ENCODE measurements around the gene TTLL6.

The TTLL6 gene

GRCh38 chr17:48737330-48738043 lies 79.5 kb downstream of the TTLL6 start:
- no peak for DNase-seq (ENCODE audit: low spot score)

- DNase-seq (ENCODE audit: low spot score), result no peak
Measured at GRCh38 chr17:48735062-48735351, 82.0 kb downstream of the TTLL6 start.

- DNase-seq (ENCODE audit: low spot score), result no peak
Measured at GRCh38 chr17:48734333-48735061, 82.5 kb downstream of the TTLL6 start.

GRCh38 chr17:48733632-48734328 lies 83.2 kb downstream of the TTLL6 start:
- no peak for DNase-seq (ENCODE audit: low spot score)

DNA sequence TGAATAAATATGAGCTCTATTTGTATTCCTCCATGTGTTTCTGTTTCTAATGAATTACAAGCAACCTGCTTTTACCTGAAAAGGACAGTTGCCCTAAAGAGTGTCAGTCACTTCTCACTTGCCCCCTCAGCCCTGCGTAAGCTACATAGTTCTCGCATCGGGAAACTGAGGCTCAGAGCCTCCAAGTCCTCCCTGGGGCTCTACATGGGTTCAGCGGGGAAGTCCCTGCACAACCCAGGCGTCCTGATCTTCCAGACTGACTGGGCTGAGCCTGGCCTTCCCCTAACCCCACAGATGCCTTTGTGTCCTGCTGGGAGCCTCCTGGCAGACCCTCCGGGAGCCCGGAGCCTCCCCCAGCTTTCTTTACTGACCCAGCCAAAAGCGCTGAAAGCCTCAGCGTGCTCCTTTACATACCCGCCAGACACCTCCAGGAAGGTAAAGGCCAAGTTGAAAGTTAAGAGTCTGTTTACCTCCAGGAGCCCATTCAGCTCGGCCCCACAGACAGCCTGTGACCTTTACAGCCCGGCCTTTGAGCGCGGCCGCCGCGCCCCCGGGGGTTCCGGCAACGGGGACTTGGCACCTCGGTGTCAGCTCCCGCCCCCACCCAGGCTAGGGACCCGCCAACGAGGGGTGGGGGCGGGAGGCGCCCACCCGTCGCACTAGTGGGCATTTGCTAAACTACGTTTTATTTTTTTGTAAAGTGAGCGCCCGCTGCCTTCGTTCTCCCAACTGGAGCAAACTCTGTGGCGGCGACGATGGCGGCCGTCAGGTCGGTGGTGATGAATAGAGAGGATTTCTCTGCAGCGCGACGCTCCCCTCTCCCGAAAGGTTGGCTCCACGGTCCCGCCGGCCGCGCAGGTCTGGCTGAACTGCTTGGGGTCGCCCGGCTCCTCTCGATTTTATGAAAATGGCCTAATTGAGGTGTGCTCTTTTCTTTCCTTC lies 84.1 kb downstream of the TTLL6 start:
- no peak for DNase-seq (ENCODE audit: low spot score)

DNA sequence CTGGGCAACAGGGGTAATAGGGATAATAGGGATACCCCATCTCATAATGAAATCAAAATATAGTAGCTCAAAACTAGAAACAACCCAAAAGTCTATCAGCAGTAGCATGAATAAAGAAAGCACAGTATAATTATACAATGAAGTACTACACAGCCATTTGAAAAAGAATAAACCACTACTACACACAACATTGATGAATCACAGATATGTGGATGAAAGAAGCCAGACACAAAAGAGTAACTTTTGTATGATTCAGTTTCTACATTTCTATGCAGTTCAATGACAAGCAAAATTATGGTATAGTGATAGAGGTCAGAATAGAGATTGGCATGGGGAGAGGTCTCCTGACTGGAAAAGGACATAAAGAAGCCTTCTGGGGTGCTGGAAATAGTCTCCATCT lies 85.7 kb downstream of the TTLL6 start:
- no peak for DNase-seq (ENCODE audit: low spot score)

GRCh38 chr17:48730240-48730550 lies 86.8 kb downstream of the TTLL6 start:
- DNase-seq (ENCODE audit: low spot score), result no peak

DNA sequence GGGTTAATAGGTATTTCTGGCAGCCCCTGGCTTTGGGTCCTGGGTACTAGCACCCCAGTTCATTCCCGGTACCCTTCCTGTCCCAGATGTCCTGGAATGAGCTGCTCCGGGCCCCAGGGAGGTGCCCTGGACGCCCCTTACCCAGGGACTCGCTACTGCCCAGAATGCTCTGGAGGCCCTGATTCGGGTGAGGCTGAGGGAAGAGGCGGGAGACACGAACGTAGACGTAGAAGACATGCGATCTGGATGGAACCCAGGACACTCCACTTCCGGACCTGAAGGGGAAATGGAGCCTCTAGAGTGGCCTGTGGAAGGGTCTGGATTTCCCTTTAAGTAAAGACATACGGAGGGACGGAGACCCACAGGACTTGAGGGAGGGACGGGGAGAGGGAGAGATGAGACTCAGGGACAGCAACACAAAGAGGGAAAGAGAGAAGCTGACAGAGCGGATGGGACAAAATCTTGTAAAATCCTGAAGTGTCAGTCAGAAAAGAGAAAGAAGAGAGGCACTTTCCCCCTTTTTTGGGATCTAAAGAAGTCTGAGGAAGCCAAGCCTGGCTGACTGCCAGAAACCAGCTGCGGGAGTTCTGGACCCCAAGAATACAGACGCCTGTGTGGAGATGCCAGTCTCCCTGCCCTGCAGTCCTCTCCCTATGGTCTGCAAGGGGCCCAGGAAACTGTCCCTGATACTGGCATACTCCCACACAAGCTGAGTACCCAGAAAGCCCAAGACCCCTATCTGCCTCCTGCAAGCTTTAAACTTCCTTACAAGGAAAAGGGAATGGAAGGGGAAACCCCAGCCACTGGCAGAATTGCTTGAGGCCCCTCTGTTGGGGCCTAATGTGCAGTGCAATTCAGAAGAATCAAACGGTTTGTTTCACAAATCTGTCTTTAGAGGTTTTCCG lies 87.4 kb downstream of the TTLL6 start:
- no peak for DNase-seq (ENCODE audit: low spot score)

DNA sequence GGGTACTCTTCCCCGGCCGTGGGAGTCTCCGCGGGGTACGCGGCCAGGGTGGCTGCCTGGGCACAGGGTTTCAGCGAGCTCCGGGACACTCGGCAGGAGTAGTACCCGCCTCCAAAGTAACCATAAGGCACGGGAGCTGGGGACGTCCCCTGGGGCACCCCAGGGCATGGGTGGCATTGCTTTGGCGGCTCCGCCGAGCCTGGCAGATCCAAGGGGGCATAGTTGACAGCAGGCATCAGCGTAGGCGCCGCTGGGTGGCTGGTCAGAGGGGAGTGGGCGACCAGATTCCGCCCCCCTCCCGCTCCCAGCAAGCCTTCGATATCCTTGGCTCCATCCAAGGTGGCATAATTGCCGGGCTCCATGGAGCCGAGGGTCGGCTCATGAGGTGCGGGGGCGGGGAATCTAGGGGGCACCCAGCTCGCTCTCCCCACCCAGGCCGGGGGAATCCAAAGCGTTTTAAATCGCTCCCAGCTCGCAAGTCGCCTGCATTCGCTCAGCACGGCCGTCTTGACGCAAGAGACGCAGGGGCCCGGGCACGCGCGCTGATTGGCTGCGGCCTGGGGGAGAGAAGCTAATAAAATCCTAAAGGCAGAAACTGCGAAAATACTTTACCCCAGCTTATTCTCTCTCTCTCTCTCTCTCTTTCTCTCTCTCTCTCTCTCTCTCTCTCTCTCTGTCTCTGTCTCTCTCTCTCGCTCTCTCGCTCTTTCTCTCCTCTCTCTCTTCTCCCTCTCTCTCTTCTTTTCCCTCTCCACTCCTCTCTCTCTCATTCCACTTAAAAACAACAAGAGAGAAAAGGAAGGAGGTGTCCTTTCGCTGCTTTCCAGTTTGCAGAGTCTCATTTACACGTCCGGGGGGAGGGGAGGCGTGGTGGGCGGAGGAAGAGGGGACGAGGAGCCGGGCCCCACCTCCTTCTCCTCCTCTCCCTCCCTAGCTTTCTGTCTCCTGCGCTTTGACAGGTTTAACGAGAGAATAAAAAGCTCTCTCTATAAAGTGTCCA lies 88.5 kb downstream of the TTLL6 start, which contains the start of gene HOXB13:
Gene HOXB13 (minus strand): TSS at position 519 of the 1,000 bp plus-strand sequence. CDS start 157 bp downstream, at position 362.
- DNase-seq (ENCODE audit: low spot score), result no peak

DNA sequence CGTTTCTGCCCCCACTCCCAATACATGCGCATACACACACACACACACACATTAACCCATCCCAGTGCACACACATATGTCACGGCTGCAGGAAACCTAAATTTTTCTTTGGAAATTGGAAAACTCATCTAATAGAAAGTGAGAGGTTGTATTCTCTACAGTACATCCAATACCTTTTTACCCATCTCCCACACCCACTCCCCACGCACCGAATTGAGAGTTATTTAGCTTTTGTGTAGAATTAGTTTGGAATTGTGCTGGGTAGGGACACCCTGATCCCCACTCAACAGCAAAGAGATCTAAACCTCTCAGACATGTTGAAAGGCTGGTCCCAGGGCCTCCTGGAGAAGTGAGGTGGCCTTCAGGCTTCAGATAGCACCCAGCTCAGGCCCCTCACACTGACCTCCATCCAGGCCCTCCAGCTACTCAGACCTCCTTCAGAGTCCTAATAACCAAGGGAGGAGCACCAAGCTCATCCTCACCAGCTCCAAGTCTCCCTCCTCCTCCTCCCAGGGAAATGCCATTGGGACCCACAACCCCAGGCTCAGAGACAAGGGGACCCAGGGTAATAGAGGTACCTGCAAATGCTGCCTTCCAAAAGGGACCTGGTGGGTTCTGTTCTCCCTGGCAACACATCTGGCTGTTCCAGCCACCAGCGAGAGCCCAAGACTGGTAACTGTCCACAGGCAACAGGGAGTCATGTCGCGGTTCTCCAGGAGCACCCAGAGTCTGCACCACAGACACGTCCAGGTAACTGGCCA lies 89.4 kb downstream of the TTLL6 start:
- no peak for DNase-seq (ENCODE audit: low spot score)

DNA sequence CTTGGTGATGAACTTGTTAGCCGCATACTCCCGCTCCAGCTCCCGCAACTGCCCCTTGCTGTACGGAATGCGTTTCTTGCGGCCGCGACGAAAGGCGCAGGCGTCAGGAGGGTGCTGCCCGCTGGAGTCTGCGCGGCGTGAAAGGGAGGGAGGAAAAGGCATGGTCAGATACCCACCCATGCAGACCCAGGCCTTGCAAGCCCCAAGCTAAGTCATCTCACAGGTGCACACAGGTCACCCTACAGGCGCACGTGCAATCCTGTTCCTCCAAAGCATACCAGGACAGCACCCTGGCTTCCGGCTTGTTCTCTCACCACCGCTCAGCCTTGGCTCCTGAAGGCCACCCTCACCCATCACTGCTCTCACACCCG lies 90.1 kb downstream of the TTLL6 start:
- DNase-seq (ENCODE audit: low spot score), result no peak

- DNase-seq (ENCODE audit: low spot score), result no peak
Measured at GRCh38 chr17:48726114-48726915, 90.7 kb downstream of the TTLL6 start.

DNA sequence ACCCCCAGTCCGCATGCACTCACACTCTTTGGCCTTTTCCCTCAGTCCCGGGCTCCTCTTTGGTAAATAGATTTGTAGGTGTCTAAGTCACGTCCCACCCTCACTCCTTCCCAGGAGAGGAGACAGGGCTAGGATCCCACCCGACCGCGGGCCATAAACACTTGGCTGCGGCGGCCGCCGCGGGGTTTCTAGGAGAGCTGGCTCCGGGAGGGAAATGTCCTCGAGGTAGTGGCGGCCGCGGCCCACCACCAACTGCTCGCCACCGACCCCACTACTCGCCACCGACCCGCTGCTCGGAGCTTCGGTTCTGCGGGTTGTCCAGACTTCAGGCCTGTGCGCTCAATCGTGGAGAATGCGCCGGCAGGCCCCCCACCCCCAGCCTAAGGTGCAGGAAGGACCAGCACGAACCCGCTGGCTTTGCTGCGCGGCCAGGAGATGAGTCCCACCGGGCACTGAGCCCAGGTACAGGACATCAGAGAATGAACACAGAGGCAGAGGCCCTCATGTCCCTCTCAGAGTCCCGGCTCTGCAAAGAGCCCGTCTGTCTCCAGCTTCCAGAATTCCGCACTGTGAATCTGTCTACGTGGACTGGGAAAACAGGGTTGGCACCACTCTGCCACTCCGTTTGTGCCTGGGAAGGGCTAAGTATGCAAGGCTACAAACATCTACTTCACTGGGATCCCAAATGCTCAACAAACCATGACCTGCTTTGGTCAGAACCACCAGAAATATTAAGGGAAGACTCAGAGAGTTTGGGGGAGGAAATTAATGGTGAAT lies 91.6 kb downstream of the TTLL6 start:
- no peak for DNase-seq (ENCODE audit: low spot score)

- DNase-seq (ENCODE audit: low spot score), result no peak
Measured at GRCh38 chr17:48725004-48725287, 92.1 kb downstream of the TTLL6 start.

DNA sequence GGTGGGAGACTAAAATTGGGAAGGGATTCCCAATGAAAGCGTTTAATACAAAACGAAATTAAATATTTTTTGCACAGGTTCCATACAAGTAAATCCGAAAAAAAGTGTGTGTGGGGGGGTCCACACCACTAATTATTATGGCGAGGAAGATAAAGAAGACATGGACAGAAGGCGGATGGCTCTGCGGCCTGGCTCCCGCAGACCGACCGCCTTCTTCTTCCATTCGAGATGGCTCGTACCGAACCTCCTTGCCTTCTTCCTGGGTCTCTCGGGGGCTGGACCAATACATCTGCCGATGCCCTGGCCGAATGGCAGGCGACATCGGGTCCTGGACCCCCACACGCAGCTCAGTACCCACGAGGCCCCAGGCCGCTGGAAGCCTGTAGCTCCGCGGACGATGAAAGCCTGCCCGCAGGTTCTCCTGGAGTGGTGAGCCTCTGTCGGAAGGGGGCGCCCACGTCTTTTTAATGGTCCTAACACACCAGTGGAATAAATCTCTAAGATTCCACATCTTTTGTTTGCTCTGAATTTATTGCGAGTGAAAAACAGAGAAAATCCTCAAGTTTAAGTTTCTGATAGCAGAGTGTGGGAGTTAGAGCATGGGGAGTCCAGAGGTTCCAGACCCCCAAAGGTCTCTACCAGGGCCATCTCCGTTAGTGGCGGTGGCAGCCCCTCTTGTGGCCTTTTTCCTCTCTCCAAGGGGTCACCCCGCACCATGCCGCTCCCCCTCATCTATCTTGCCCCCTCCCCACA lies 92.6 kb downstream of the TTLL6 start:
- DNase-seq (ENCODE audit: low spot score), result peak; percentile 75

GRCh38 chr17:48723423-48724250 lies 93.4 kb downstream of the TTLL6 start:
- no peak for DNase-seq (ENCODE audit: low spot score)
